Keratinocyte (primary cell): Measurements from ENCODE around the gene PRKAG2. TPM values are rescaled to one million over a fixed set of nuclear protein-coding genes. Genes with fewer than 3 reads are reported as not detected.

ENCODE experiments used
- DNase-seq: peaks from one replicate; pipeline ENCODE4 v3.0.0-alpha.2; 2011; ENCODE audit warnings: low read depth, missing footprints, low spot score
- FAIRE-seq: peaks from 2 replicates; lab custom pipeline; 2011; peaks lifted over from hg19 to GRCh38; lab: Jason Lieb, UNC
- H2AFZ ChIP-seq: 2 replicates; pipeline ENCODE4 v1.6.0; 2012; ENCODE audit warnings: low read length, control low read depth, inconsistent platforms; ENCODE audit not compliant: control insufficient read depth
- H3K27ac ChIP-seq: 2 replicates; pipeline ENCODE4 v1.5.1; 2011; ENCODE audit warnings: low read length; ENCODE audit not compliant: control insufficient read depth, insufficient read depth
- H3K27me3 ChIP-seq: 3 replicates; pipeline ENCODE4 v1.6.0; 2011; ENCODE audit warnings: low read length; ENCODE audit not compliant: control insufficient read depth, insufficient read depth; ENCODE audit errors: extremely low read depth
- H3K36me3 ChIP-seq, 2 experiments: 2 replicates in 1 of 2; 3 replicates in 1 of 2; pipeline ENCODE4 v1.5.1; 2011; ENCODE audit warnings: low read length in 2 of 2, mild to moderate bottlenecking in 1 of 2; ENCODE audit not compliant: control insufficient read depth in 2 of 2, insufficient read depth in 2 of 2; ENCODE audit errors: extremely low read depth in 1 of 2
- H3K4me1 ChIP-seq: 3 replicates; pipeline ENCODE4 v1.5.1; 2011; ENCODE audit warnings: low read length; ENCODE audit not compliant: control insufficient read depth, insufficient read depth; ENCODE audit errors: extremely low read depth
- H3K4me2 ChIP-seq: 3 replicates; pipeline ENCODE4 v1.6.0; 2011; ENCODE audit warnings: low read depth, low read length; ENCODE audit not compliant: control insufficient read depth, insufficient read depth; ENCODE audit errors: extremely low read depth
- H3K4me3 ChIP-seq, 3 experiments: fragments of 200-600 bp in 1 of 3; sonication (generic) in 1 of 3; 2 replicates in 2 of 3; 3 replicates in 1 of 3; pipeline ENCODE4 v1.5.1; 2011 to 2016; ENCODE audit warnings: low read length in 3 of 3, mild to moderate bottlenecking in 3 of 3, control low read depth in 2 of 3, inconsistent platforms in 1 of 3, low read depth in 1 of 3, mixed read lengths in 1 of 3, mixed run types in 1 of 3, moderate library complexity in 1 of 3; ENCODE audit not compliant: control insufficient read depth in 2 of 3, insufficient read depth in 2 of 3; ENCODE audit errors: extremely low read depth in 1 of 3
- H3K79me2 ChIP-seq: 2 replicates; pipeline ENCODE4 v1.6.0; 2012; ENCODE audit warnings: low read length; ENCODE audit not compliant: control insufficient read depth, insufficient read depth
- H3K9ac ChIP-seq: 3 replicates; pipeline ENCODE4 v1.6.0; 2011; ENCODE audit warnings: low read length; ENCODE audit not compliant: control insufficient read depth, insufficient read depth; ENCODE audit errors: extremely low read depth
- H3K9me1 ChIP-seq: 3 replicates; pipeline ENCODE4 v1.6.0; 2011; ENCODE audit warnings: low read length; ENCODE audit not compliant: control insufficient read depth, insufficient read depth; ENCODE audit errors: extremely low read depth
- H3K9me3 ChIP-seq: 2 replicates; pipeline ENCODE4 v1.5.1; 2012; ENCODE audit warnings: low read depth, low read length; ENCODE audit not compliant: control insufficient read depth
- H4K20me1 ChIP-seq: 3 replicates; pipeline ENCODE4 v1.6.0; 2011; ENCODE audit warnings: low read length; ENCODE audit not compliant: control insufficient read depth, insufficient read depth; ENCODE audit errors: extremely low read depth
- CTCF ChIP-seq, 3 experiments: IDR thresholded peaks in 1 of 3; conservative IDR thresholded peaks in 1 of 3; optimal IDR thresholded peaks in 1 of 3; 2 replicates in 2 of 3; 3 replicates in 1 of 3; pipeline versions ENCODE3 to v1.5.1; 2011; ENCODE audit warnings: low read length in 3 of 3, mild to moderate bottlenecking in 3 of 3, moderate library complexity in 2 of 3, control low read depth in 1 of 3, inconsistent platforms in 1 of 3; ENCODE audit not compliant: insufficient read depth in 2 of 3; ENCODE audit errors: extremely low read depth in 1 of 3
- EZH2 ChIP-seq: IDR thresholded peaks from one replicate; pipeline ENCODE4 v1.6.1; 2012; ENCODE audit warnings: inconsistent platforms, mild to moderate bottlenecking, low read length, moderate library complexity
- dilution Hi-C: fragments of 300-500 bp; cut with MboI; formaldehyde crosslinking; loops from one replicate; pipeline ENCODE4 v1.7.0; 2020; ENCODE audit warnings: low sequenced_read_pairs; ENCODE audit not compliant: extremely low pct_ligation_motif_present
- polyA plus RNA-seq, 5 experiments: library from polyadenylated mRNA; depleted of rRNA in 3 of 5; stranded (reverse) in 3 of 5; stranded (forward) in 1 of 5; unstranded in 1 of 5; fragments of >200 nt; gene quantifications; 1 replicate in 1 of 5; 2 replicates in 3 of 5; 3 replicates in 1 of 5; pipeline versions ENCODE4 v1.2.1 to v1.2.3, GENCODE V29; 2011 to 2012; ENCODE audit warnings: missing spikeins in 2 of 5, low read depth in 1 of 5, low replicate concordance in 1 of 5

Gene PRKAG2
- polyA plus RNA-seq, 1 donor (not counting 4 experiments of a cell fraction or from before 2014, with no cell fraction given): 39.5 TPM

- H3K4me2 ChIP-seq: no peak overlapping the region
- dilution Hi-C loops: no loop called here
- TF ChIP-seq CTCF (optimal IDR thresholded peaks at IDR 0.05 in 1 of 3, IDR thresholded peaks at IDR 0.05 in 1 of 3, conservative IDR thresholded peaks at IDR 0.05 in 1 of 3; ENCODE audit: extremely low read depth in 1 of 3, insufficient read depth in 2 of 3, low read length in 3 of 3): no peak
- no peak for TF ChIP-seq EZH2
- no peaks in the 10 kb centered on the region for H3K27me3 ChIP-seq
- peaks cover 5% of the 10 kb centered on the region for H3K4me1 ChIP-seq
- H3K79me2 ChIP-seq: no peaks in the 10 kb centered on the region
- FAIRE-seq (no peak), DNase-seq (no peak)
- no peak overlapping the region for H2AFZ ChIP-seq
- H4K20me1 ChIP-seq: no peaks in the 10 kb centered on the region
- no peak overlapping the region for H3K9ac ChIP-seq
- H3K9me3 ChIP-seq: no peaks in the 10 kb centered on the region
- H3K36me3 ChIP-seq: no peaks in the 10 kb centered on the region
- no peaks in the 10 kb centered on the region for H3K9me1 ChIP-seq
- no peak overlapping the region for H3K27ac ChIP-seq
- H3K4me3 ChIP-seq: no peak overlapping the region
These were observed 165.5 kb downstream of the PRKAG2 start for GRCh38 chr7:151711435-151711872.

GRCh38 chr7:151710646-151711434, 166.1 kb downstream of the PRKAG2 start:
- Histone ChIP-seq H3K9ac (no peak overlapping the region), H3K4me1 (peaks cover 11% of the 10 kb centered on the region), H4K20me1 (no peaks in the 10 kb centered on the region), H3K27me3 (no peaks in the 10 kb centered on the region), H3K79me2 (no peaks in the 10 kb centered on the region), H3K9me3 (no peaks in the 10 kb centered on the region), H2AFZ (no peak overlapping the region), H3K27ac (no peak overlapping the region), H3K36me3 (no peaks in the 10 kb centered on the region), H3K4me2 (no peak overlapping the region), H3K4me3 (no peak overlapping the region), H3K9me1 (no peaks in the 10 kb centered on the region)
- dilution Hi-C loops: no loop called here
- TF ChIP-seq CTCF (optimal IDR thresholded peaks at IDR 0.05 in 1 of 3, IDR thresholded peaks at IDR 0.05 in 1 of 3, conservative IDR thresholded peaks at IDR 0.05 in 1 of 3; ENCODE audit: extremely low read depth in 1 of 3, insufficient read depth in 2 of 3, low read length in 3 of 3) (no peak), EZH2 (no peak)
- DNase-seq (no peak), FAIRE-seq (no peak)
